SK-N-SH (cell line): ENCODE measurements around the gene LPO. TPM values are rescaled to one million over a fixed set of nuclear protein-coding genes. Genes with fewer than 3 reads are reported as not detected.

ENCODE experiments used
- CTCF ChIA-PET: fragments of 300-600, 350-600 bp; formaldehyde crosslinking; extraction: SDS; loops from one replicate; lab custom pipeline; 2021; lab: Yijun Ruan, JAX
- POLR2A ChIA-PET: fragments of 350-600 bp; sonication (Branson Sonifier 250); formaldehyde crosslinking; extraction: SDS; loops from one replicate; lab custom pipeline; 2020; ENCODE audit warnings: antibody characterized with exemption, inconsistent platforms; lab: Yijun Ruan, JAX
- DNase-seq: peaks from one replicate; pipeline ENCODE4 v3.0.0; 2012
- H2AFZ ChIP-seq: fragments of 200-600 bp; sonication (generic); 2 replicates; pipeline ENCODE4 v1.8.1; 2016; ENCODE audit warnings: antibody characterized with exemption, mild to moderate bottlenecking, low read depth
- H3F3A ChIP-seq: fragments of 200-600 bp; sonication (generic); replicated peaks from 2 replicates; pipeline ENCODE3; 2016; ENCODE audit warnings: antibody characterized with exemption, mild to moderate bottlenecking; ENCODE audit not compliant: insufficient read depth
- H3K27ac ChIP-seq, 2 experiments: fragments of 200-500 bp in 1 of 2; fragments of 200-600 bp in 1 of 2; sonication (Bioruptor generic) in 1 of 2; sonication (generic), shearing (Covaris generic) in 1 of 2; 2 replicates each; pipeline versions ENCODE4 v1.5.1 to v1.6.1; 2014 to 2016; ENCODE audit warnings: low read depth in 2 of 2, inconsistent platforms in 1 of 2, low read length in 1 of 2, mild to moderate bottlenecking in 1 of 2, mixed read lengths in 1 of 2
- H3K27me3 ChIP-seq: fragments of 200-600 bp; sonication (generic), shearing (Covaris generic); 2 replicates; pipeline ENCODE4 v1.6.1; 2016; ENCODE audit warnings: mixed run types; ENCODE audit not compliant: insufficient read depth
- H3K36me3 ChIP-seq, 2 experiments: fragments of 200-500 bp in 1 of 2; fragments of 200-600 bp in 1 of 2; sonication (Bioruptor generic) in 1 of 2; sonication (generic) in 1 of 2; replicated peaks in 1 of 2; 2 replicates each; pipeline versions ENCODE3 to v1.5.1; 2014 to 2016; ENCODE audit warnings: low read length in 1 of 2, mild to moderate bottlenecking in 1 of 2; ENCODE audit not compliant: insufficient read depth in 2 of 2, control insufficient read depth in 1 of 2
- H3K4me1 ChIP-seq, 2 experiments: fragments of 200-500 bp in 1 of 2; fragments of 200-600 bp in 1 of 2; sonication (Bioruptor generic) in 1 of 2; sonication (generic), shearing (Covaris generic) in 1 of 2; 2 replicates each; pipeline versions ENCODE4 v1.5.1 to v1.6.1; 2014 to 2016; ENCODE audit warnings: low read depth in 1 of 2, low read length in 1 of 2, mixed run types in 1 of 2; ENCODE audit not compliant: insufficient read depth in 2 of 2, control insufficient read depth in 1 of 2
- H3K4me2 ChIP-seq: fragments of 200-600 bp; sonication (generic), shearing (Covaris generic); 2 replicates; pipeline ENCODE4 v1.6.1; 2017; ENCODE audit warnings: mixed run types
- H3K4me3 ChIP-seq, 2 experiments: fragments of 200-500 bp in 1 of 2; fragments of 200-600 bp in 1 of 2; sonication (Bioruptor generic) in 1 of 2; sonication (generic), shearing (Covaris generic) in 1 of 2; 2 replicates each; pipeline versions ENCODE4 v1.5.1 to v1.8.1; 2014 to 2016; ENCODE audit warnings: low read depth in 2 of 2, inconsistent platforms in 1 of 2, low read length in 1 of 2, mild to moderate bottlenecking in 1 of 2, mixed read lengths in 1 of 2, moderate library complexity in 1 of 2
- H3K79me2 ChIP-seq: fragments of 200-600 bp; sonication (generic); 2 replicates; pipeline ENCODE4 v1.8.1; 2017; ENCODE audit warnings: mild to moderate bottlenecking; ENCODE audit not compliant: insufficient read depth
- H3K9ac ChIP-seq: fragments of 200-600 bp; sonication (generic); 2 replicates; pipeline ENCODE4 v1.6.1; 2017; ENCODE audit warnings: mixed run types
- H3K9me2 ChIP-seq: fragments of 200-600 bp; sonication (generic); 2 replicates; pipeline ENCODE4 v1.6.1; 2017; ENCODE audit warnings: mixed run types
- H3K9me3 ChIP-seq: fragments of 200-600 bp; sonication (generic); 2 replicates; pipeline ENCODE4 v1.6.1; 2017; ENCODE audit warnings: mixed run types, mild to moderate bottlenecking, moderate library complexity
- H4K20me1 ChIP-seq: fragments of 200-600 bp; sonication (generic); 2 replicates; pipeline ENCODE4 v1.6.1; 2017; ENCODE audit warnings: mild to moderate bottlenecking, mixed run types; ENCODE audit not compliant: insufficient read depth
- CHD2 ChIP-seq: fragments of 150-350 bp; IDR thresholded peaks from 2 replicates; pipeline ENCODE4 v1.6.1; 2018; ENCODE audit warnings: low read length; ENCODE audit not compliant: partially characterized antibody
- EP300 ChIP-seq, 2 experiments: IDR thresholded peaks; 2 replicates each; pipeline versions ENCODE4 v1.4.0 to v1.6.1; 2012; ENCODE audit warnings: borderline replicate concordance in 1 of 2, low read depth in 1 of 2, low read length in 1 of 2
- EZH2phosphoT487 ChIP-seq: fragments of 200-600 bp; sonication (generic); IDR thresholded peaks from 2 replicates; pipeline ENCODE4 v1.6.1; 2017; ENCODE audit warnings: low read depth, mixed run types, mild to moderate bottlenecking, antibody characterized with exemption, moderate library complexity, borderline replicate concordance
- FOSL2 ChIP-seq: IDR thresholded peaks from 2 replicates; pipeline ENCODE4 v1.4.0; 2012; ENCODE audit warnings: low read depth, mild to moderate bottlenecking, moderate library complexity, borderline replicate concordance
- GABPA ChIP-seq: IDR thresholded peaks from 2 replicates; pipeline ENCODE4 v1.4.0; 2012; ENCODE audit warnings: low read depth, mild to moderate bottlenecking
- GATA2 ChIP-seq: sonication (generic); formaldehyde crosslinking; IDR thresholded peaks from 2 replicates; pipeline ENCODE4 v1.5.0; 2020; ENCODE audit warnings: mild to moderate bottlenecking, missing genetic modification reagents
- JUND ChIP-seq: IDR thresholded peaks from 2 replicates; pipeline ENCODE4 v1.4.0; 2012
- NFIC ChIP-seq: IDR thresholded peaks from 2 replicates; pipeline ENCODE4 v1.4.0; 2012; ENCODE audit warnings: borderline replicate concordance
- PBX3 ChIP-seq: IDR thresholded peaks from 2 replicates; pipeline ENCODE4; 2012
- POLR2AphosphoS5 ChIP-seq: IDR thresholded peaks from 2 replicates; pipeline ENCODE4 v1.6.1; 2012; ENCODE audit warnings: low read depth, low read length
- REST ChIP-seq: IDR thresholded peaks from 2 replicates; pipeline ENCODE4 v1.6.1; 2012; ENCODE audit warnings: mild to moderate bottlenecking, low read depth, low read length, moderate library complexity
- TAF1 ChIP-seq: IDR thresholded peaks from 2 replicates; pipeline ENCODE4 v1.6.1; 2012; ENCODE audit warnings: low read depth, mild to moderate bottlenecking, low read length, moderate library complexity, borderline replicate concordance
- YY1 ChIP-seq: IDR thresholded peaks from 2 replicates; pipeline ENCODE4 v1.4.0; 2012; ENCODE audit warnings: low read depth, mild to moderate bottlenecking
- WGBS: methylation state at CpG from one replicate; pipeline ENCODE4 v1.1.6; 2017; ENCODE audit warnings: low lambda C conversion rate; 5-methylcytosine and 5-hydroxymethylcytosine counted together
- polyA plus RNA-seq, 3 experiments: library from polyadenylated mRNA; depleted of rRNA; stranded (reverse); fragments of >200 nt; gene quantifications; 2 replicates each; pipeline ENCODE4 v1.2.3, GENCODE V29; 2012
- TF ChIP-seq, protein P1 (sequence below): fragments of 200-600 bp; sonication (generic); IDR thresholded peaks from 2 replicates; pipeline ENCODE4 v1.6.1; 2017; ENCODE audit warnings: antibody characterized with exemption, mild to moderate bottlenecking, moderate library complexity
- TF ChIP-seq, protein P2 (sequence below): IDR thresholded peaks from 2 replicates; pipeline ENCODE4 v1.4.0; 2012; ENCODE audit warnings: low read depth

Gene LPO
- polyA plus RNA-seq, 1 of the 3 experiments (the other 2 are of a cell fraction), result not detected

DNA sequence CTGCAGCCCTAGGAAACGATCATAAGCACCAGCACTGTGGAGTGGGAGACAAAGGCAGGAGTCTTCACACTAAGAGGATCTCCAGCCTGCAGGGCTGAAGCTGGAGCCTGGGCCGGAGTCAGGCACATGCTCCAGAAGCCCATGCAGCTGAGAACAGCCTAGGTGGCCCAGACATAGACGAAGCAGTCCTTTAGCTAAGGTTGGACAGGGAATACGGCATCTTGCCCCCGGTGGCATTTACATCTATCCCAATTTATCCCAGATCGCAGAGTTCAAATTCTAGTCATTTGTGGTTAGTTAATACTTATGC is 76.3 kb downstream of the LPO start:
- Histone ChIP-seq H3K9ac (no peak overlapping the region), H4K20me1 (no peaks in the 10 kb centered on the region), H3K79me2 (no peaks in the 10 kb centered on the region), H3K4me1 (no peaks in the 10 kb centered on the region), H3K9me2 (no peaks in the 10 kb centered on the region), H2AFZ (no peak overlapping the region), H3K27me3 (no peaks in the 10 kb centered on the region), H3K36me3 (no peaks in the 10 kb centered on the region), H3K4me3 (no peak overlapping the region), H3F3A (no peaks in the 10 kb centered on the region), H3K4me2 (no peak overlapping the region), H3K9me3 (no peaks in the 10 kb centered on the region), H3K27ac (no peak overlapping the region)
- 69% methylated on average over 6 of the region's 6 CpGs for WGBS
- no peak for TF ChIP-seq POLR2AphosphoS5
- TF ChIP-seq JUND, result no peak
- no peak for TF ChIP-seq EP300 (IDR thresholded peaks at IDR 0.05; ENCODE audit: borderline replicate concordance in 1 of 2, low read depth in 1 of 2, low read length in 1 of 2)
- TF ChIP-seq, protein P1, sequence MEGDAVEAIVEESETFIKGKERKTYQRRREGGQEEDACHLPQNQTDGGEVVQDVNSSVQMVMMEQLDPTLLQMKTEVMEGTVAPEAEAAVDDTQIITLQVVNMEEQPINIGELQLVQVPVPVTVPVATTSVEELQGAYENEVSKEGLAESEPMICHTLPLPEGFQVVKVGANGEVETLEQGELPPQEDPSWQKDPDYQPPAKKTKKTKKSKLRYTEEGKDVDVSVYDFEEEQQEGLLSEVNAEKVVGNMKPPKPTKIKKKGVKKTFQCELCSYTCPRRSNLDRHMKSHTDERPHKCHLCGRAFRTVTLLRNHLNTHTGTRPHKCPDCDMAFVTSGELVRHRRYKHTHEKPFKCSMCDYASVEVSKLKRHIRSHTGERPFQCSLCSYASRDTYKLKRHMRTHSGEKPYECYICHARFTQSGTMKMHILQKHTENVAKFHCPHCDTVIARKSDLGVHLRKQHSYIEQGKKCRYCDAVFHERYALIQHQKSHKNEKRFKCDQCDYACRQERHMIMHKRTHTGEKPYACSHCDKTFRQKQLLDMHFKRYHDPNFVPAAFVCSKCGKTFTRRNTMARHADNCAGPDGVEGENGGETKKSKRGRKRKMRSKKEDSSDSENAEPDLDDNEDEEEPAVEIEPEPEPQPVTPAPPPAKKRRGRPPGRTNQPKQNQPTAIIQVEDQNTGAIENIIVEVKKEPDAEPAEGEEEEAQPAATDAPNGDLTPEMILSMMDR, result no peak
- TF ChIP-seq CHD2, result no peak
- no peak for TF ChIP-seq TAF1
- TF ChIP-seq REST, result no peak
- TF ChIP-seq YY1, result no peak
- TF ChIP-seq NFIC, result no peak
- TF ChIP-seq GABPA, result no peak
- ChIA-PET POLR2A (interaction anchor here (1.8 kb wide), 1 partner anchor 9 kb away, joined by 5 read pairs; no protein-coding TSS in a partner anchor), CTCF (interaction anchor here (1.3 to 2.8 kb wide), 4 partner anchors 10 to 103 kb away, joined by 3 to 20 read pairs (median 12); partner anchors contain the start of gene RNF43)
- peak; percentile 8 for DNase-seq

DNA sequence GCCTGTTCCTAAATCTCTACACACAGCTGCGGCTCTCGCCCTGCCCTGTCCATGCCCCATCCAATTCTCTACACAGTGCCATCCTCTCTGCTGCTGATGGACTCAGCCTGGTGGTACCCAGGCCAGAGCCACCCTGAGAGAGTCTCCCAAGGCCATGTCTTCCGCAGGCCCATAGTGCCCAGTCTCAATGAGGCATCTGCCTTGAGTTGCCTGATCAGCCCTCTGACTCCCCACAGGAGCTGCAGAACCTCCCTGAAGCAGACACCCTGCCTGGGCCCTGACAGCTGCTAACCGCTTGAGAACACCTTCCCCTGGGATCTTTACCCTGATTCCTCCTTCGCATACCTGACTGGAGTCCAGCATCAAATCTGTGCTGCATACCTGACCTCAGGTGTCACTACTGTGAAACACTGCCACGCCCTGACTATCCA is 76.9 kb downstream of the LPO start:
- ChIA-PET CTCF (interaction anchor here (0.6 to 3.0 kb wide), 8 partner anchors 11 to 115 kb away, joined by 3 to 20 read pairs (median 12); partner anchors contain the start of gene RNF43), POLR2A (interaction anchor here (1.8 kb wide), 1 partner anchor 8 kb away, joined by 5 read pairs; no protein-coding TSS in a partner anchor)
- no peaks in the 10 kb centered on the region for H3K36me3 ChIP-seq
- no peak overlapping the region for H3K4me3 ChIP-seq
- H3K4me2 ChIP-seq, result no peak overlapping the region
- H3K4me1 ChIP-seq, result no peaks in the 10 kb centered on the region
- no peaks in the 10 kb centered on the region for H3K27me3 ChIP-seq
- no peaks in the 10 kb centered on the region for H3K9me2 ChIP-seq
- H4K20me1 ChIP-seq, result no peaks in the 10 kb centered on the region
- H3F3A ChIP-seq, result no peaks in the 10 kb centered on the region
- no peaks in the 10 kb centered on the region for H3K9me3 ChIP-seq
- no peak overlapping the region for H3K27ac ChIP-seq
- WGBS, result 59% methylated on average over 6 of the region's 6 CpGs
- H3K9ac ChIP-seq, result no peak overlapping the region
- peak; percentile 16 for DNase-seq
- no peaks in the 10 kb centered on the region for H3K79me2 ChIP-seq
- H2AFZ ChIP-seq, result no peak overlapping the region
- no peak for TF ChIP-seq PBX3
- TF ChIP-seq FOSL2, result no peak
- no peak for TF ChIP-seq REST
- TF ChIP-seq CHD2, result no peak
- TF ChIP-seq EZH2phosphoT487, result no peak
- TF ChIP-seq, protein P2, sequence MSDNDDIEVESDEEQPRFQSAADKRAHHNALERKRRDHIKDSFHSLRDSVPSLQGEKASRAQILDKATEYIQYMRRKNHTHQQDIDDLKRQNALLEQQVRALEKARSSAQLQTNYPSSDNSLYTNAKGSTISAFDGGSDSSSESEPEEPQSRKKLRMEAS, result no peak
- no peak for TF ChIP-seq GATA2 (CRISPR knock-in tag)
